ENCODE measurements around the gene STK10. TPM values are rescaled to one million over a fixed set of nuclear protein-coding genes. Genes with fewer than 3 reads are reported as not detected.

STK10 gene
- total RNA-seq, 2 donors from 2014 or later = 9.1 to 9.9 TPM

DNA sequence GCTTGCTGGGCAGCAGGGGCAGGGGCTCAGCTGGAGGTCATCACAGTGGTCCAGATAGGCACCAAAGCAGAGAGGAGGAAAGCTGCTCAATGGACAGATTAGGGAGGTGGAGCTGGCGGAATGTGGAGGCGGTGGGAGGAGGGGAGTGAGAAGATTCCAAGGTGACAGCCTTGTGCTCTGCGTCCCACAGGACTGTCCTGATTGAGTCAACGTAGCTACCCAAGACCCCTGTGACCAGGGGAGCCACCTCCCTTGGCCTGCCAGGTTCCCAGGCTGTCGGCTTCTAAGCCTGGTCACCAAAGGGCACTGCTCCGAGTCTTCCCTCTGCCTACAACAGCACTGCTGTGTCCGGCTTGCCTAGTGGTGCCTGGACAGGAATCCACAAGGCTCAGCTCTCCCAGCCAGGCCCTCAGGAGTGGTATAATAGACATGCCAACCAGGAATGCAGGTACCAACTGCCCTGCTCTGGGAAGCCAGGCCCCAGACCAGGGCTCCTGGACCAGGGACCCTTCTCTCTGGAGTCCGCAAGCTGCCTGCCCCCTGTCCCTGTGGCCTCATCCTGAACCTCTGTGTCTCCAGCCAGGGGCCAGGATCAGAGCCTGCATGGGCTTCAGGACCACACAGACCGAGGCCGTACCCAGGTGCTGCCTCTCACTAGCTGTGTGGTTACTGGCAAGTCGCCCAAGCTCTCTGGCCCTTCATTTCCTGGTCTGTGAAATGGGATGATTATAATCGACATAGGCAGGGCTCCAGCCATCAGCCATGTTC lies 67.9 kb downstream of the STK10 start:
- WGBS, 2 donors = 87 to 89% methylated on average over 9 to 12 of the region's 12 CpGs
- intact Hi-C loops (cut with DNase I) = no loop called here
- no peaks in the 10 kb centered on the region for H3K9me3 ChIP-seq

DNA sequence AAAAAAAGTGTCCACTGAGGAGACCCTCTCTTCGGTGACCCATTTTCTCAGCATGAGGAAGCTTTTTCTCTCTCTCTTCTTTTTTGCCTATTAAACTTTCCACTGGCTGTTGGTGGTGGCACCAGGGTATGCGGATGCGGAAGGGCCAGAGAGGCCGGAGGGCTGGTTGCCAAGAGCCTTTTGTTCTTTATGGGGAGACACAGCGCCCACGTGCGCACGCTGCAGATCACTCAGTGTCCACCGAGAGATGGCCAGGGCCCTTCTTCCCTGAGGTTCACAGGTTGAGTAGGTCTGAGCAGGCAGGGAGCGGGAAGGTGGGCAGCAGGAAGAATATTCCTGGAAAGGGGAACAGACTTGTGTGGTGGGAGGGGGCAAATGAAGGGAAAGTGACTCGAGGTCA lies 69.1 kb downstream of the STK10 start:
- ATAC-seq = no peak
- TF ChIP-seq POLR2A (IDR thresholded peaks at IDR 0.05) = no peak
- TF ChIP-seq, protein P1, sequence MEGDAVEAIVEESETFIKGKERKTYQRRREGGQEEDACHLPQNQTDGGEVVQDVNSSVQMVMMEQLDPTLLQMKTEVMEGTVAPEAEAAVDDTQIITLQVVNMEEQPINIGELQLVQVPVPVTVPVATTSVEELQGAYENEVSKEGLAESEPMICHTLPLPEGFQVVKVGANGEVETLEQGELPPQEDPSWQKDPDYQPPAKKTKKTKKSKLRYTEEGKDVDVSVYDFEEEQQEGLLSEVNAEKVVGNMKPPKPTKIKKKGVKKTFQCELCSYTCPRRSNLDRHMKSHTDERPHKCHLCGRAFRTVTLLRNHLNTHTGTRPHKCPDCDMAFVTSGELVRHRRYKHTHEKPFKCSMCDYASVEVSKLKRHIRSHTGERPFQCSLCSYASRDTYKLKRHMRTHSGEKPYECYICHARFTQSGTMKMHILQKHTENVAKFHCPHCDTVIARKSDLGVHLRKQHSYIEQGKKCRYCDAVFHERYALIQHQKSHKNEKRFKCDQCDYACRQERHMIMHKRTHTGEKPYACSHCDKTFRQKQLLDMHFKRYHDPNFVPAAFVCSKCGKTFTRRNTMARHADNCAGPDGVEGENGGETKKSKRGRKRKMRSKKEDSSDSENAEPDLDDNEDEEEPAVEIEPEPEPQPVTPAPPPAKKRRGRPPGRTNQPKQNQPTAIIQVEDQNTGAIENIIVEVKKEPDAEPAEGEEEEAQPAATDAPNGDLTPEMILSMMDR (IDR thresholded peaks at IDR 0.05) = no peak
- no peaks in the 10 kb centered on the region for H3K27me3 ChIP-seq
- no peaks in the 10 kb centered on the region for H3K4me1 ChIP-seq
- intact Hi-C loops (cut with DNase I) = no loop called here
- H3K4me3 ChIP-seq = no peak overlapping the region
- 90% methylated on average over 11 of the region's 11 CpGs for WGBS, 2 donors
- no peak overlapping the region for H3K27ac ChIP-seq
- H3K9me3 ChIP-seq = no peaks in the 10 kb centered on the region
- no peaks in the 10 kb centered on the region for H3K36me3 ChIP-seq (replicated peaks in 1 of 2; ENCODE audit: insufficient read depth in 1 of 2, low read depth in 2 of 2)
- no peak for DNase-seq

More for the DNA sequence above, 67.9 kb downstream of the STK10 start:
- H3K27me3 ChIP-seq = no peaks in the 10 kb centered on the region
- no peak overlapping the region for H3K27ac ChIP-seq
- no peaks in the 10 kb centered on the region for H3K36me3 ChIP-seq (replicated peaks in 1 of 2; ENCODE audit: insufficient read depth in 1 of 2, low read depth in 2 of 2)
- no peak overlapping the region for H3K4me3 ChIP-seq
- ATAC-seq (no peak), DNase-seq (no peak)
- TF ChIP-seq POLR2A (IDR thresholded peaks at IDR 0.05) = no peak
- TF ChIP-seq, protein P1 (IDR thresholded peaks at IDR 0.05) = no peak
- no peaks in the 10 kb centered on the region for H3K4me1 ChIP-seq

DNA sequence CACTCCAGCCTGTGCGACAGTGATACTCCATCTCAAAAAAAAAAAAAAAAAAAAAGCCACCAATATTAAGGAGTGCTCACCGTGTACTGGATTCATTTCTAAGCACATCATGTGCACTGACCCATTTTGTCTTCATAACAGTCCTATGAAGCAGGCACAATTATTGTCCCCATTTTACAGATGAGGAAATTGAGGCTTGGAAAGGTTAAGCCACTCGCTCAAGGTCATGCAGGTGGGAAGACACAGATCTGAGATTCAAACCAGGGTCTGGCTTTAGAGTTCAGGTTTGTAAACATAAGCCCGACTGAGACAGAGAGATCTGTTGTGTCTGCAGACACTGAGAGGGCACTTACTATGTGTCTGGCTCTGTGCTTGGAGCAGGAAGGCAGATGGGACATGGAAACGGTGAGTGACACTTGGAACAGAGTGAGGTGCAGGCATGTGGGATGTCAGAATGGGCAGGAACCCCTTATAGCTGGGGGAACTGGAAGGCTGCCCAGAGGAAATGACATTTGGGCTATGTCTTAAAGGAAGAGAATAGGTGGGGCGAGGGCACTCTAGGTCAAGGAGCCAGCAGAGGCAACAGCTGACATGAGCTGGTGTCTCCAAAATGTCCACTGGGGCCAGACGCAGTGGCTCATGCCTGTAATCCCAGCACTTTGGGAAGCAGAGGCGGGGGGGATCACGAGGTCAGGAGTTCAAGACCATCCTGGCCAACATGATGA lies 69.9 kb downstream of the STK10 start:
- 77 to 85% methylated on average over 9 of the region's 9 CpGs for WGBS, 2 donors
- no peaks in the 10 kb centered on the region for H3K4me1 ChIP-seq

DNA sequence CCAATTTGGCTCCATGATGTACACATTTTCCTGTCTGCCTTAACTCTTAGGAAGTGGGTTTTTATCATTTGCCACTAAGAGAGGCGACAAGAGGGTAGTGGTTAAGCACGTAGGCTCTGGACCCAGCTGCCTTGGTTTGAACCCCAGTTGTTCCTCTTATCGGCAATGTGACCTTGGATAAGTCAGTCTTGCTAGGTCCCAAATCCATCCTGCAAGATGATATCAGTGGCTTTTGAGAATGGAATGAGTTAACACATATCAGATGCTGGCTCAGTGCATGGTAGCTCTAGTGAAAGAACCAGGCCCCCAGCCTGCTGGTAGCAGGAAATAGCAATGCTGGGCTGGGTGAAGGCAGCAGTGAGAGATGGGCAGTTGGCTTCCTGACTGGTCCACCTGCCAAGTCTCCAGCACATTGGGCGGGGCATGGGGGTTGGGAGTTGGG lies 72.5 kb downstream of the STK10 start:
- no peaks in the 10 kb centered on the region for H3K9me3 ChIP-seq
- TF ChIP-seq POLR2A (IDR thresholded peaks at IDR 0.05) = no peak
- TF ChIP-seq, protein P1 (IDR thresholded peaks at IDR 0.05) = no peak
- intact Hi-C loops (cut with DNase I) = no loop called here
- H3K4me1 ChIP-seq = peaks cover 20% of the 10 kb centered on the region
- H3K27ac ChIP-seq = peak overlapping the region in 1 of 4 donors; percentile 61
- H3K36me3 ChIP-seq (replicated peaks in 1 of 2; ENCODE audit: insufficient read depth in 1 of 2, low read depth in 2 of 2) = no peaks in the 10 kb centered on the region
- no peak for DNase-seq
- H3K27me3 ChIP-seq = no peaks in the 10 kb centered on the region
- H3K4me3 ChIP-seq = no peak overlapping the region
- ATAC-seq = no peak
- 53 to 68% methylated on average over 4 of the region's 4 CpGs for WGBS, 2 donors

More for the DNA sequence above, 69.9 kb downstream of the STK10 start:
- DNase-seq = peak in 1 of 4 donors; percentile 21
- intact Hi-C loops (cut with DNase I) = no loop called here
- no peak overlapping the region for H3K27ac ChIP-seq
- H3K9me3 ChIP-seq = no peaks in the 10 kb centered on the region
- no peaks in the 10 kb centered on the region for H3K27me3 ChIP-seq
- no peak for TF ChIP-seq POLR2A (IDR thresholded peaks at IDR 0.05)
- TF ChIP-seq, protein P1 (IDR thresholded peaks at IDR 0.05) = no peak
- H3K36me3 ChIP-seq (replicated peaks in 1 of 2; ENCODE audit: insufficient read depth in 1 of 2, low read depth in 2 of 2) = no peaks in the 10 kb centered on the region
- H3K4me3 ChIP-seq = no peak overlapping the region
- ATAC-seq = no peak

Data from body of pancreas (tissue), 4 donors.